Sigmoid colon (tissue), 7 donors: ENCODE measurements around the gene DLG1. TPM values are rescaled to one million over a fixed set of nuclear protein-coding genes. Genes with fewer than 3 reads are reported as not detected.
A peak's percentile ranks its signal among the peaks of the same experiment; 100 is the strongest.

Experiments used
- DNase-seq: peaks from one replicate; pipeline ENCODE4 v3.0.0-alpha.2; 2019
- H3K27ac ChIP-seq, 4 donors: fragments of 200-600 bp; sonication (generic); one replicate each; pipeline ENCODE4 v1.5.1; 2016 to 2019; ENCODE audit warnings: mild to moderate bottlenecking in 1 of 4
- H3K27me3 ChIP-seq, 3 donors: fragments of 200-600 bp; sonication (generic); one replicate each; pipeline ENCODE4 v1.5.1; 2019; ENCODE audit warnings: mild to moderate bottlenecking in 1 of 3
- H3K36me3 ChIP-seq, 4 donors: fragments of 200-600 bp; sonication (generic); one replicate each; pipeline ENCODE4 v1.5.1; 2016 to 2019
- H3K4me1 ChIP-seq, 4 donors: fragments of 200-600 bp; sonication (generic); one replicate each; pipeline ENCODE4 v1.5.1; 2017 to 2019
- H3K4me3 ChIP-seq, 4 donors: fragments of 200-600 bp; sonication (generic); one replicate each; pipeline ENCODE4 v1.5.1; 2017 to 2019; ENCODE audit warnings: mild to moderate bottlenecking in 2 of 4, moderate library complexity in 1 of 4
- H3K9me3 ChIP-seq, 4 donors: fragments of 200-600 bp in 3 of 4; sonication (generic) in 3 of 4; one replicate each; pipeline versions ENCODE4 v1.5.1 to v1.6.1; 2013 to 2019
- EP300 ChIP-seq, 4 donors: sonication (generic); formaldehyde crosslinking; IDR thresholded peaks; one replicate each; pipeline ENCODE4 v1.6.1; 2017; ENCODE audit warnings: antibody characterized with exemption in 4 of 4
- POLR2A ChIP-seq, 2 donors: fragments of 450-650 bp; IDR thresholded peaks; one replicate each; pipeline ENCODE4 v1.6.1; 2016; ENCODE audit warnings: antibody characterized with exemption in 2 of 2, mild to moderate bottlenecking in 2 of 2, moderate library complexity in 2 of 2
- POLR2AphosphoS5 ChIP-seq, 4 donors: sonication (generic); formaldehyde crosslinking; IDR thresholded peaks; one replicate each; pipeline ENCODE4 v1.6.1; 2017; ENCODE audit warnings: antibody characterized with exemption in 4 of 4
- WGBS, 2 donors: extraction: QIAGEN DNeasy Blood & Tissue Kit; methylation state at CpG; one replicate each; pipeline ENCODE4 v1.1.7; 2013; 5-methylcytosine and 5-hydroxymethylcytosine counted together
- intact Hi-C: fragments of 100-400 bp; cut with DNase I; formaldehyde crosslinking; loops from one replicate; pipeline ENCODE4 v1.15.1; 2023
- polyA plus RNA-seq, 3 donors: library from polyadenylated mRNA; stranded (reverse); fragments of 200-250 nt; gene quantifications; one replicate each; pipeline ENCODE4 v1.2.3, GENCODE V29; 2013
- total RNA-seq, 4 donors: library from RNA; depleted of rRNA; stranded (reverse); fragments of >200 nt; gene quantifications; one replicate each; pipeline ENCODE4 v1.1.0, GENCODE V29; 2016
- TF ChIP-seq, protein P1 (sequence below), 4 experiments: fragments of 450-650 bp in 3 of 4; fragments of 200-600 bp in 1 of 4; IDR thresholded peaks; one replicate each; pipeline ENCODE4 v1.5.1; 2016 to 2019; ENCODE audit warnings: antibody characterized with exemption in 4 of 4, mild to moderate bottlenecking in 3 of 4, moderate library complexity in 2 of 4
- donor health status: healthy with polysubstance abuse.
- donor health status: Bipolar disorder and iron deficiency.
- donor health status: healthy.

The DLG1 gene
- total and polyA plus RNA-seq, 7 donors: 30.6 to 83.7 (median 64.3) TPM

DNA sequence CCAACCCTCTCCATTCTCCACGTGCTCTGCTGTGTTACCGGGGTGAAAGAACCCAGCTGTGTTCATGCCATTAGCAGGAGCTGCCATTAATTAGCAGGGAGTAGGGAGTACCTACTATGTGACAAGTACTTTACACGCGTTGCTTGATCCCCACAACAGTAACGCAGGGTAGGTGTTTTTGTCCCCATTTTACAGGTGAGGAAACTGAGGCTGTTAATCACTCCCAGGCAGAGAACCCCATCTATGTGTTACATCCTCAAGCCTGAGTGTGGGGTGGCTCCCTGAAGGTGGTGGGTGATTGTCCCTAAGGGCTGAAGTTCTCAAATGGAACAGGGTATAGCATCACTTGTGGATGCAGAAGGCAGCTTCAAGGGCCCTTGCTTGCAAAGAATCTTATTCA is 291.6 kb downstream of the DLG1 start:
- DNase-seq: no peak
- no peaks in the 10 kb centered on the region for H3K9me3 ChIP-seq
- TF ChIP-seq, protein P1, sequence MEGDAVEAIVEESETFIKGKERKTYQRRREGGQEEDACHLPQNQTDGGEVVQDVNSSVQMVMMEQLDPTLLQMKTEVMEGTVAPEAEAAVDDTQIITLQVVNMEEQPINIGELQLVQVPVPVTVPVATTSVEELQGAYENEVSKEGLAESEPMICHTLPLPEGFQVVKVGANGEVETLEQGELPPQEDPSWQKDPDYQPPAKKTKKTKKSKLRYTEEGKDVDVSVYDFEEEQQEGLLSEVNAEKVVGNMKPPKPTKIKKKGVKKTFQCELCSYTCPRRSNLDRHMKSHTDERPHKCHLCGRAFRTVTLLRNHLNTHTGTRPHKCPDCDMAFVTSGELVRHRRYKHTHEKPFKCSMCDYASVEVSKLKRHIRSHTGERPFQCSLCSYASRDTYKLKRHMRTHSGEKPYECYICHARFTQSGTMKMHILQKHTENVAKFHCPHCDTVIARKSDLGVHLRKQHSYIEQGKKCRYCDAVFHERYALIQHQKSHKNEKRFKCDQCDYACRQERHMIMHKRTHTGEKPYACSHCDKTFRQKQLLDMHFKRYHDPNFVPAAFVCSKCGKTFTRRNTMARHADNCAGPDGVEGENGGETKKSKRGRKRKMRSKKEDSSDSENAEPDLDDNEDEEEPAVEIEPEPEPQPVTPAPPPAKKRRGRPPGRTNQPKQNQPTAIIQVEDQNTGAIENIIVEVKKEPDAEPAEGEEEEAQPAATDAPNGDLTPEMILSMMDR (IDR thresholded peaks at IDR 0.05): no peak
- TF ChIP-seq EP300 (IDR thresholded peaks at IDR 0.05) (no peak), POLR2A (IDR thresholded peaks at IDR 0.05) (no peak), POLR2AphosphoS5 (IDR thresholded peaks at IDR 0.05) (no peak)
- peaks cover 0 to 15% (median 12%) of the 10 kb centered on the region in 4 donors for H3K4me1 ChIP-seq
- no peaks in the 10 kb centered on the region for H3K27me3 ChIP-seq
- 94% methylated on average over 5 of the region's 5 CpGs for WGBS, 2 donors
- H3K4me3 ChIP-seq: no peak overlapping the region
- no peak overlapping the region for H3K27ac ChIP-seq
- intact Hi-C loops: no loop called here
- H3K36me3 ChIP-seq: no peaks in the 10 kb centered on the region

GRCh38 chr3:197006446-197006845 is 292.0 kb downstream of the DLG1 start:
- intact Hi-C loops: no loop called here
- DNase-seq: no peak
- no peak overlapping the region for H3K27ac ChIP-seq
- H3K9me3 ChIP-seq: no peaks in the 10 kb centered on the region
- WGBS, 2 donors: 93 to 94% methylated on average over 11 of the region's 11 CpGs
- H3K4me3 ChIP-seq: no peak overlapping the region
- TF ChIP-seq EP300 (IDR thresholded peaks at IDR 0.05) (no peak), POLR2A (IDR thresholded peaks at IDR 0.05) (no peak), POLR2AphosphoS5 (IDR thresholded peaks at IDR 0.05) (no peak)
- TF ChIP-seq, protein P1 (IDR thresholded peaks at IDR 0.05): no peak
- no peaks in the 10 kb centered on the region for H3K36me3 ChIP-seq
- no peaks in the 10 kb centered on the region for H3K27me3 ChIP-seq
- peaks cover 0 to 18% (median 13%) of the 10 kb centered on the region in 4 donors for H3K4me1 ChIP-seq

DNA sequence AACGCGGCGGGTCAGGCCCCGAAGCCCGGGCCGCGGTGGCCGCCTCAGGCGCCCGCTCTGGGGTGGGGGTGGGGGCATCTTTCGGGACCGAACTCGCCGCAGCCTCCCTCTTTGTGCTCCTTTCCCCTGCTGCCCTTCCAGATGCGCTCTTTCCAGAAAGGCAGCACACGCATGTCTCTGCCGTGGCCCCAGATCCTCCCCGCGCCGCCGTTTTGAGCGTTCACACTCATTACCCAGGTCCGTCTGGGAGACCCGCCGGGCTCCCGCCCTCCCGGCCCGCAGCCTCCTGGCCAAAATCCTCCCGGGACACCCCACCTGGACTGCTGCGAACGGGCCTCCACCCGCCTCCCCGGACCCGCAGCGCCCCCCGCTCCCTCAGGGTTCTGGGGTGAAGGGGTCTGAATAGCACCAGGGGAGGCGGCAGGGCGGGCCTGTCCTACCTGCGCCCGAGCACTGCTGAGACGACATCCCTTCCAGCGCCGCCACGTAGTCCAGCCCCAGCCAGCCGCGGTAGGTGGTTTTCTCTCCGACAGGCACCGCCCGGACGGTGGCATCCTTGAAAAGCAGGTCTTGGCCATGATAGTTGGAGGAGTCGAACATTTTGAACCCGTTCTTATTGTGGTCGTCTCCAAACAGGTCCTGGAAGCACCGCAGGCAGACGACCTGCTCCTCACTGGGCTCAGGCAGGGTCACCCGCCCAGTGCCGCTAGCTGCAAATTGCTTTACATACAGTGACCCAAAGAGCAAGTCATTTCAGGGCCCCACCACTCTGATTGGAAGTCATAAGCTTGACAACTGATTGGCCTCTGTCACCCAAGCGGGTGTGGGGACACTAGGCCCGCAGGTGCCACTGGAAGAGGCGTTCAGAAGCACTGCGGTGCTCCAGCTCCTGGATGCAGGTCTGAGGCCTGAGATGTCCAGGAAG is 294.7 kb downstream of the DLG1 start:
- H3K4me1 ChIP-seq: peaks cover 0 to 18% (median 13%) of the 10 kb centered on the region in 4 donors
- no peak for TF ChIP-seq EP300 (IDR thresholded peaks at IDR 0.05)
- no peak for TF ChIP-seq POLR2A (IDR thresholded peaks at IDR 0.05)
- no peak for TF ChIP-seq POLR2AphosphoS5 (IDR thresholded peaks at IDR 0.05)
- TF ChIP-seq, protein P1 (IDR thresholded peaks at IDR 0.05): no peak
- H3K27me3 ChIP-seq: no peaks in the 10 kb centered on the region
- intact Hi-C loops: loop anchor here (2.0 kb wide), 3 partner anchors 25 to 183 kb away; partner anchors contain the start of genes MELTF and NCBP2
- H3K9me3 ChIP-seq: no peaks in the 10 kb centered on the region
- H3K4me3 ChIP-seq: peak overlapping the region; percentile 34 to 80 (median 72)
- no peak for DNase-seq
- no peaks in the 10 kb centered on the region for H3K36me3 ChIP-seq
- peak overlapping the region; percentile 82 to 90 (median 86) for H3K27ac ChIP-seq
- 8 to 20% methylated on average over 61 of the region's 61 CpGs for WGBS, 2 donors

- intact Hi-C loops: loop anchor here (2.0 kb wide), 3 partner anchors 26 to 184 kb away; partner anchors contain the start of genes MELTF and NCBP2
- Histone ChIP-seq H3K27me3 (no peaks in the 10 kb centered on the region), H3K9me3 (no peaks in the 10 kb centered on the region), H3K36me3 (no peaks in the 10 kb centered on the region), H3K27ac (peak overlapping the region; percentile 82 to 90 (median 86)), H3K4me3 (peak overlapping the region; percentile 46 to 80 (median 72)), H3K4me1 (peaks cover 0 to 18% (median 13%) of the 10 kb centered on the region in 4 donors)
- WGBS, 2 donors: 1% methylated on average over 113 of the region's 113 CpGs
- peak; percentile 85 for DNase-seq
- no peak for TF ChIP-seq POLR2A (IDR thresholded peaks at IDR 0.05)
- TF ChIP-seq, protein P1 (IDR thresholded peaks at IDR 0.05): peak in 3 of 4 experiments; percentile 19 to 79 (median 41)
- no peak for TF ChIP-seq EP300 (IDR thresholded peaks at IDR 0.05)
- peak in 1 of 4 donors; percentile 9 for TF ChIP-seq POLR2AphosphoS5 (IDR thresholded peaks at IDR 0.05)
Observed at GRCh38 chr3:197002701-197003454, 295.5 kb downstream of the DLG1 start.
